DOHH2 (cell line): ENCODE data around the gene CYP27A1.

Experiments
- H3F3A ChIP-seq: fragments of 200-600 bp; sonication (generic), shearing (Covaris generic); 2 replicates; pipeline ENCODE4 v1.6.0; 2016; ENCODE audit warnings: antibody characterized with exemption, mild to moderate bottlenecking; ENCODE audit not compliant: control insufficient read depth, insufficient read depth
- H3K27ac ChIP-seq: fragments of 200-600 bp; sonication (generic); 2 replicates; pipeline ENCODE4 v1.5.1; 2014; ENCODE audit warnings: low read depth, mild to moderate bottlenecking, low read length, moderate library complexity
- H3K27me3 ChIP-seq: fragments of 200-600 bp; sonication (generic); 2 replicates; pipeline ENCODE4 v1.6.1; 2014; ENCODE audit warnings: mild to moderate bottlenecking, low read length, mixed read lengths; ENCODE audit not compliant: control insufficient read depth
- H3K36me3 ChIP-seq: fragments of 200-600 bp; sonication (generic); 2 replicates; pipeline ENCODE4 v1.6.1; 2014; ENCODE audit warnings: mild to moderate bottlenecking, low read length, moderate library complexity, mixed read lengths; ENCODE audit not compliant: control insufficient read depth
- H3K4me1 ChIP-seq: fragments of 200-600 bp; sonication (generic); 2 replicates; pipeline ENCODE4 v1.6.1; 2014; ENCODE audit warnings: mild to moderate bottlenecking, low read length, mixed read lengths; ENCODE audit not compliant: control insufficient read depth
- H3K4me2 ChIP-seq: fragments of 200-600 bp; sonication (generic); 2 replicates; pipeline ENCODE4 v1.6.0; 2014; ENCODE audit warnings: mild to moderate bottlenecking, low read length, moderate library complexity
- H3K4me3 ChIP-seq: fragments of 200-600 bp; sonication (generic); 2 replicates; pipeline ENCODE4 v1.5.1; 2014; ENCODE audit warnings: mild to moderate bottlenecking, low read length, mixed read lengths
- H3K79me2 ChIP-seq: fragments of 200-600 bp; sonication (generic); 2 replicates; pipeline ENCODE4 v1.6.1; 2014; ENCODE audit warnings: mild to moderate bottlenecking, low read length, mixed read lengths; ENCODE audit not compliant: control insufficient read depth
- H3K9me2 ChIP-seq: fragments of 200-600 bp; sonication (generic); replicated peaks from 2 replicates; pipeline ENCODE4 v1.6.1; 2014; ENCODE audit warnings: mild to moderate bottlenecking, low read length, mixed read lengths; ENCODE audit not compliant: control insufficient read depth
- H3K9me3 ChIP-seq: fragments of 200-600 bp; sonication (generic); 2 replicates; pipeline ENCODE4 v1.6.1; 2014; ENCODE audit warnings: antibody characterized with exemption, low read length, mixed read lengths; ENCODE audit not compliant: control insufficient read depth, insufficient read depth
- H4K20me1 ChIP-seq: fragments of 200-600 bp; sonication (generic); 2 replicates; pipeline ENCODE4 v1.6.0; 2014; ENCODE audit warnings: low read depth, mild to moderate bottlenecking, antibody characterized with exemption, low read length, moderate library complexity; ENCODE audit not compliant: control insufficient read depth, insufficient read depth
- CTCF ChIP-seq: fragments of 200-600 bp; sonication (generic); IDR thresholded peaks from one replicate; pipeline ENCODE4 v1.5.1; 2014; ENCODE audit warnings: antibody characterized with exemption, mild to moderate bottlenecking, low read depth, low read length; ENCODE audit not compliant: poor library complexity, severe bottlenecking
- EZH2phosphoT487 ChIP-seq: fragments of 200-600 bp; sonication (generic); IDR thresholded peaks from 2 replicates; pipeline ENCODE4 v1.6.1; 2017; ENCODE audit warnings: borderline replicate concordance, mild to moderate bottlenecking, antibody characterized with exemption, low read length, moderate library complexity, mixed read lengths

CYP27A1 gene

GRCh38 chr2:218815244-218815637, 33.3 kb downstream of the CYP27A1 start:
- no peaks in the 10 kb centered on the region for H3K79me2 ChIP-seq
- TF ChIP-seq CTCF, result no peak
- TF ChIP-seq EZH2phosphoT487, result no peak
- H3K9me3 ChIP-seq, result no peaks in the 10 kb centered on the region
- H3K4me2 ChIP-seq, result no peak overlapping the region
- no peaks in the 10 kb centered on the region; the same call in 1 of the 2 replicates for H4K20me1 ChIP-seq
- H3K4me1 ChIP-seq, result no peaks in the 10 kb centered on the region
- no peaks in the 10 kb centered on the region for H3F3A ChIP-seq
- H3K27ac ChIP-seq, result no peak overlapping the region
- no peaks in the 10 kb centered on the region for H3K36me3 ChIP-seq
- H3K27me3 ChIP-seq, result peaks cover 12% of the 10 kb centered on the region
- H3K9me2 ChIP-seq, result no peaks in the 10 kb centered on the region
- H3K4me3 ChIP-seq, result no peak overlapping the region

- H4K20me1 ChIP-seq, result no peaks in the 10 kb centered on the region; the same call in 1 of the 2 replicates
- no peak for TF ChIP-seq EZH2phosphoT487
- no peaks in the 10 kb centered on the region for H3K9me2 ChIP-seq
- H3K79me2 ChIP-seq, result no peaks in the 10 kb centered on the region
- no peaks in the 10 kb centered on the region for H3F3A ChIP-seq
- H3K27me3 ChIP-seq, result peaks cover 12% of the 10 kb centered on the region
- no peak overlapping the region for H3K4me3 ChIP-seq
- H3K9me3 ChIP-seq, result no peaks in the 10 kb centered on the region
- no peak overlapping the region for H3K4me2 ChIP-seq
- no peaks in the 10 kb centered on the region for H3K4me1 ChIP-seq
- no peak overlapping the region for H3K27ac ChIP-seq
- H3K36me3 ChIP-seq, result no peaks in the 10 kb centered on the region
These were observed 33.7 kb downstream of the CYP27A1 start for GRCh38 chr2:218815649-218816048.

GRCh38 chr2:218816561-218817011, 34.6 kb downstream of the CYP27A1 start:
- H3K9me2 ChIP-seq, result no peaks in the 10 kb centered on the region
- H4K20me1 ChIP-seq, result no peaks in the 10 kb centered on the region; the same call in 1 of the 2 replicates
- H3K27ac ChIP-seq, result no peak overlapping the region
- no peaks in the 10 kb centered on the region for H3K79me2 ChIP-seq
- H3K4me3 ChIP-seq, result no peak overlapping the region
- H3K4me2 ChIP-seq, result no peak overlapping the region
- no peaks in the 10 kb centered on the region for H3K9me3 ChIP-seq
- no peak for TF ChIP-seq EZH2phosphoT487
- no peaks in the 10 kb centered on the region for H3K4me1 ChIP-seq
- H3F3A ChIP-seq, result no peaks in the 10 kb centered on the region
- peaks cover 12% of the 10 kb centered on the region for H3K27me3 ChIP-seq
- no peaks in the 10 kb centered on the region for H3K36me3 ChIP-seq

- Histone ChIP-seq H3K79me2 (no peaks in the 10 kb centered on the region), H3K4me3 (no peak overlapping the region), H4K20me1 (no peaks in the 10 kb centered on the region; the same call in 1 of the 2 replicates), H3K27me3 (peaks cover 8% of the 10 kb centered on the region), H3F3A (no peaks in the 10 kb centered on the region), H3K4me2 (no peak overlapping the region), H3K27ac (no peak overlapping the region), H3K9me2 (no peaks in the 10 kb centered on the region), H3K36me3 (no peaks in the 10 kb centered on the region), H3K9me3 (no peaks in the 10 kb centered on the region), H3K4me1 (no peaks in the 10 kb centered on the region)
- TF ChIP-seq CTCF (no peak), EZH2phosphoT487 (no peak)
These were observed 37.1 kb downstream of the CYP27A1 start for GRCh38 chr2:218819093-218819492.
